Amygdala (tissue), 56 donors: ENCODE measurements around the gene ANXA3.
A peak's percentile ranks its signal among the peaks of the same experiment; 100 is the strongest.

ENCODE experiments used
- DNase-seq, 56 donors: peaks; one replicate each; lab custom pipeline; 2025; lab: John Stamatoyannopoulos, UW

ANXA3 gene

DNA sequence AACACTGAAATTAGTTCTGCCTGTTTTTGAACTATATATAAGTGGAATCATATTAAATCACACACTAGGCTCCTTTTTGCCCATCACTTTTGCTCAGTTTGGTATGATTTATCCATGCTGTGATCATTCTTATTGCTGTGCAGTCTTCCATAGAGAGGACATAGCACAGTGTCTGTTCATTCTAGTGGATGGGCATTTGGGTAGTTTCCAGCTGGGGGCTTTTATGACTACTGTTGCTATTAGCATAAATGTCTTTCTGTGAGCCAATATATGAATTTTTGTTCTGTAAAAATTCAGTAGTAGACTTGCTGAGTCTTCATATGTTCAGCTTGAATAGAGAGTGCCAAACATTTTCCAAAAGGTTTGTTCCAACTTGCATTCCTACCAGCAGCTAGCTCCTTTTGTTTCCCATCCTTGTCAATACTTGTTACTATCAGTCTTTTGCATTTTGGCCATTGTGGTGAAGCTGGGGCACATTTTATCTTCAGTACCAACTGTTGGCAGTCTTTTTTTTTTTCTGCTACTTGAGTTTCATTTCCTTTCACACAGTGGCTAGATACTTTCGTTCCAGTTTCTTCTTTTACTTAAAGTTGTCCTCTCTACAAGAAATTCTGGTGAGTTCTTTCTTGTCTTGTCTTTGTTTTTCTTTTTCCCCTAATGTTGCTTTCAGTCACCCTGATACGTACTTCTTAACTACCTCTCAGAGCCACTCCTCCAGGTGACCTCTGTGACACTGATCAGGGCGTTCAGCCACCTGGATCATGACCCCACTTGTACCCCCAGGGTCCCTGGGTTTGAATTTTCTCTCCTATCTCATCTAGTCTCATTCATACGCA is 87.0 kb downstream of the ANXA3 start:
- DNase-seq: no peak

DNA sequence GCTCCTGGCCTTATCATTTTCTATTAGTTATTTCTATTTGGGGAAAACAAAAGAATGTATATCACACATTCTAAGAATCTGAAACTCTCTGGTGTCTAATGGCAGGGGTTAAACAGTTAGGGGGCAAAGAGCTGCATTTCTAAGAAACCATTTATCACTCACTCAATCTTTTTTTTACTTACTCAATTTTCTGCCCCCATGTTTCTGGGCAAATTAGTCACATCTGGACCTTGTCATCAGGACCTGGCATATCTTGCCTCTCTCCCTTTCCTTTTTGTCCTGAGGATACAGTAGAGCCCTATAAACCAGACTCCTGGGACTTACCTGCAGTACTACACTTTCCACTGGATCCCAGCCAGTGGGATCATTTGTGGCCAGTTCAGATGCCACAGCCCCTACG is 89.1 kb downstream of the ANXA3 start:
- no peak for DNase-seq

DNA sequence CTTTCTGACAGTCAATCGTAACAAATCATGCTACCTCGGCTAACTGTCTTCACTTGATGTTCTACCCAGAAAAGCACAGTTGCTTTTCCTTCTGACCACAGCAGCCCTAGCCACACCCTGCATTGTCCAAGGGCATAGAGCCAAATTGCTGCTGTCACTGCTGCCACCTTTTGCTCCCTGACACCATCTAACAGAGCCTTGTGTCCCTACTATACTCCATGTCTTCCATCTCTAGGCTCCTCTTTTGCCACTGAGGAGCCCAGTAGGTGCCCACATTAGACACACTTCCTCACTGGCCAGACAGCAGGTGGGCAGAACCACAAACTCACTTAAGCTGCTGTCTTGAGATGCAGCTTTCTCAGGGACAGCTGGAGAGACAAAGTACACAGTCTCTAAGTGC is 91.4 kb downstream of the ANXA3 start:
- DNase-seq: peak in 1 of 56 donors; percentile 4

DNA sequence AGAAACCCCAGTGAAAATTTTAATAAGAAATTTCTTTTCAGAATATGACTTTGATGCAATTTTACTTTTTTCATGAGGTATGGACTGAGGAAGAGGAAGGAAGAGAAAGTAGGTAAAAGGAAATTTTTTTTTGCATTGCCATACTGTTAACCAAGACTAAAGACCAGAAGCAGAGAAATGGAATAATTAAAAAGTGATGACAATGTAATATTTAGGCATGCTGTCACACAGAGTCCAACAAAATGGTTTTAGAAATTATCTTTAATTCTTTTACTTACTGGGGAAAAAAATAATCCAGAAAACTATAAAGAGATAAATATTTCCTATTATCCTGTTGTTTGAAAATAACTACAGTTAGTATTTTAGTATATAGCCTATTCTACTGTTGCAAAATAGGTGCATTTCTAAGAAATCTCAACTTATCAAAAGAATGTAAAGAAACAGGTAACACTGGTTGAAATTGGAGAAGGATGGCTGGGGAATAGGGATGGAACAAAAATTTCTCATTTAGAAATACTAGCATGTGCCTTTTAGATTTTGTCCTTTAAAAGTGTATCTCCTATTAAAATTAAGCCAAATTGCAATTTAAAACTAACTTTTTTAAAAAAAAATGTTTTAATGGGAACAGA is 92.6 kb downstream of the ANXA3 start:
- DNase-seq: no peak

DNA sequence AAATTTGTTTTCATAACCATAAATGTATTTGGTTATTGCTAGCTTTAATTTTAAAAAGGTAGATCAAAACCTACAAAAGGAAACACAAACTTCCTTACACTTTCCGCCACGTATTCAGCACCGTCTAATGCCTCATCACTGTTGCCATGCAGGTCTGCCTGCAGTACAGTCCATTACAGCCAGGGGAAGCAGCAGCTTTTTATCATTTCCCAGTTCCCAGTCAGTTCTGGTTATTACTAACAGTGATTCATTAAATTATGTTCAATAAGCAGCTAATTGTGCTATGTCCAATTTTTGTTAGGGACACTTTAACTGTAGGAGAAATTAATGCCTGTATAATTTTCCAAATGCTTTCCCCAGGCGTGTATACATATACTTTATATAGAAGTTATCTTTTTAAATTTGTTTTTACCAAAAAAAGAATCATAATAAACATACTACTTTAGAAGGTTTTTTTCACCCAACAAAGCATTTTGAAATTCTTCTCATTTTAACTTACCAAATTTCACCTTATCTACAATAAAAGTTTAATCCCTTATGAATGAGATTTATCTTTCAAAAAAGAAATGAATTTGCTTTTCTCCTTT is 93.3 kb downstream of the ANXA3 start:
- DNase-seq: peak in 25 of 56 donors; percentile 3 to 73 (median 29)

DNA sequence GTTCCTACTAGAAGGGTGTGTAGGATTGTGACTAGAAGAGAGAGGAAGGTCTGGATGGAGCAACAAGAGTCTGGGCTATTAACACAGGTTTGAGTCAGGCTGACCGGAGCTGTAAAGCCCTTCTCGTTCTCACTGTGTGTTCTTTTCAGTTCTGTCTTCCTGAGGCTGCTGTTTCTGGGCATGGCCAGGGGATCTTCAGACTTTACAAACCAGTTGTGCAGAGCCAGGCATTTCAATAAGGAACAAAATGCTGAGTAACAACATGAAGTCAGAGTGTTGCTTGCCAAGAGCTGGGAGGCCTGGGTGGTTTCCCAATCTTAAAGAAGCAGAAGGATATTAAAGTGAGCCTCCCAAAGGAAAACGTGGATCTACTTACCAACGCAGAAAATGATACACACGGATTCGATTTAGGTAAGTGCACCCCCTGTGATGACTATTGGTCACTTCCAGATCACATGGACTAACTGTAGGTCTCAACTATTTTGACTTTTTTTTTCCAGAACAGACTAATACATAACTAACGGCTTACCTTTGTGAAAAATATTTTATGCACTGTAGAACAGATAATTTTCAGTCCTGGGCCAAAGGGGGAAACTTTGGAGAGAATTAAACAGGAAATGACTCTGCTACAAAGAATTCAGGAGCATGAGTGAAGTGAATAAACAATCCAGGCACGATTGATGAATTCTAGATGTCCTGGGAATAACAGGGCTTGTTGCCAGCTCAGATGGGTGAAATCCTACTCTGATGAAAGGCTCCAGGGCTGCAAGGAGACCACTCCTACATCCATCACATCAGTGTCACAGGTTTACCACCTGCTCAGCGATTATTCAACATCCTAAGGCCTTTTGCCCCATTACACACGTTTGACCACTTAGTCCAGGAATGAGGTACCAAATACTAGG is 94.5 kb downstream of the ANXA3 start:
- peak in 40 of 56 donors; percentile 3 to 75 (median 30) for DNase-seq

DNA sequence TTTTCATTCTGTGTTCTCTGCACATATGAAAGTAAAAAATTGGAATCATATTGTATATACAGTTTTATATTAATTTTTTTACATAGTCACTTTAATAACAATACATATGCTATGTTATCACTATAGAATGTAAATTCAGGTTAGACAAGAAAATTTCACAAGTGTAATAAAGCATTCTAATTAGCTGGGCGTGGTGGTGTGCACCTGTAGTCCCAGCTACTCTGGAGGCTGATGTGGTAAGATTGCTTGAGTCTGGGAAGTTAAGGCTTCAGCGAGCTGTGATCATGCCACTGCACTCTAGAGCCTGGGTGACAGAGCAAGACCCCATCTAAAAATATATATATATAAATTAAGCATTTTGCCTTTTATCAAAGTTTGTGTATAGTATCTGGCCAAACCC is 95.7 kb downstream of the ANXA3 start:
- DNase-seq: no peak

DNA sequence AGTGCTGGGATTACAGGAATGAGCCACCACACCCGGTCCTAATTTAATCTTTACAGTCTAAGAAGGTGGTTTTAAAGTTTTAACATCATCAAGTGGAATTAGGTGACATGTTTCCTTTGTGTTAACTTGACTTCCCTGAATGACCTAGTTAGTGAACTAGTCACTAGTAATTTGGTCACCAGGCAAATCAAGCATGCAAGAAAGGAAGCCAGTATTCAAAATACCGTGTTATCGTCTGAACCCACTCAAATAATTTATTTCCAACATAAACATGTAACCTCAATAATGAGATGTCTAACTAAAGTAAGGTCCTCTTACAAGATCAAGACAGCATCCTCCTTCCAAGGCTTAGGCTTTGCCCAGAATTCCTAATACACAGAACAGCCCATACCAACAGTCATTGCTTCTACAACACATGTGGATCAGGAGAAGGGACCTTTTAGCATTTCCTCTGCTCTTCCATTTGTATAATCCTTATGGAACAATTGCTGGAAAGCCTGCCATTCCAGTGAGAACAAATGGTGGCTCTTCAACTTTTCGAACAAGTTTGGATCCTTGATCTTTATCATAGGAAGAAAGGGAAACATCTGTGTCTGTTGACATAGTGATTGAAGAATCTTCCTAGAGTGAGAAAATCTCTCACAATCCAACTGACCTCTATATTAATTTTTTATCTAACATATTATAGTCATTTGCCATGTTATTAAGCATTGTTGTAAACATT is 97.2 kb downstream of the ANXA3 start:
- DNase-seq: no peak

DNA sequence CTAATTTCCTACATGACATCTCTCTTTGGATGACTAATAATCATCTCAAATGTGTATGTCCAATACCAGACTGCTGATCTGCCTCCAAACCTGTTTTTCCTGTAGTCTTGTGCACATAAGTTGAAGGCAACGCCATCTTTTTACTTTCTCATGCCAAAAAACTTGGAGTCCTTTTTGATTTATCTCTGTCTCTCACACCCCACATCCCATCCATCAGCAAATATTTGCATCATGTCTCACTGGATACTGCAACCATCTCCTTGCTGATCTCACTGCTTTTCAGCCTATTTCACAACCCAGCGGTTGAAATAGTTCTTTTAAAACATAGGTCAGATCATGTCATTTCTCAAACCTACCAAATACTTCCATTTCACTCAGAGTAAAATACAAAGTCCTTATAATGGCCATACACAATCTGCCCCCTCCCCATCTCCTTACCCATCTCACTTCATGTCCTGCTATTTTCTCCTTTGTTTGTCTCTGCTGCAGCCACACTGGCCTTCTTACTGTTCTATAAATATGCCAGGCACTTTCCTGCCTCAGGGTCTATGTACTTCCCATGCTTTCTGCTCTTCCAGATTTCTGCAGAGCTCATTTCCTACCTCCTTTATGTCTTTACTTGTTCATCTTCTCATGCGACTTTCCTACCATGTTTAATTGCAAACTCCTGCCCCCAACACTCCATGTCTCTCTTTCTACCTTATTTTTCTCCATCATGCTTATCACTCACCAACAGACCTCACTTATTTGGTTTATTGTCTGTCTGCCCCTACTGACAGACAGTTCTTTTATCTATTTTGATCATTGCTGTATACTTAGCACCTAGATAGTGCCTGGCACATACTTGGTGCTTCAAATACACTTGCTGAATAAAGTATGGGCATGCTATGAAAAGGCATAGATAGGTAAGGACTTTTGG is 98.8 kb downstream of the ANXA3 start:
- no peak for DNase-seq

DNA sequence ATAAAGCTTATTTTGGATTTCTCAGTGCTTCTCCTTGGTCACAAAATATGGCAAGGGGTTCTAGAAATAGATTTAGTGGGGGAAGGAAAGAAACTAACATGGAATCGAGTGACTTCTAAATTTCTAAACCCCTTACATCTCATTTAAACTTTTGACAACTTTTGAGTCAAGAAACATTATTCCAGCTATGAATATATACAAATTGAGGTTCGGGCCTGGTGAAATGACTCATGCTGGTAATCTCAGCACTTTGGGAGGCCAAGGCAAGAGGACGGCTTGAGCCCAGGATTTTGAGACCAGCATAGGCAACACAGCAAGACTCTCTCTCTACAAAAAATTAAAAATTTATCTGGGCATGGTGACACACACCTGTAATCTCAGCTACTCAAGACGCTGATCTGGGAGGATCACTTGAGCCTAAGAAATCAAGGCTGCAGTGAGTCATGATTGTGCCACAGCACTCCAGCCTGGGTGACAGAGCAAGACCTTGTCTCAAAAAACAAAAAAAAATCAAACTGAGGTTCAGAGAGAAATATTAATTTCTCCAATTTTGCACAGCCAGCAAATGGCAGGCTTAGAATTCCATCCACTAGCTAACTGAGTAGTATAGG is 99.8 kb downstream of the ANXA3 start:
- no peak for DNase-seq

DNA sequence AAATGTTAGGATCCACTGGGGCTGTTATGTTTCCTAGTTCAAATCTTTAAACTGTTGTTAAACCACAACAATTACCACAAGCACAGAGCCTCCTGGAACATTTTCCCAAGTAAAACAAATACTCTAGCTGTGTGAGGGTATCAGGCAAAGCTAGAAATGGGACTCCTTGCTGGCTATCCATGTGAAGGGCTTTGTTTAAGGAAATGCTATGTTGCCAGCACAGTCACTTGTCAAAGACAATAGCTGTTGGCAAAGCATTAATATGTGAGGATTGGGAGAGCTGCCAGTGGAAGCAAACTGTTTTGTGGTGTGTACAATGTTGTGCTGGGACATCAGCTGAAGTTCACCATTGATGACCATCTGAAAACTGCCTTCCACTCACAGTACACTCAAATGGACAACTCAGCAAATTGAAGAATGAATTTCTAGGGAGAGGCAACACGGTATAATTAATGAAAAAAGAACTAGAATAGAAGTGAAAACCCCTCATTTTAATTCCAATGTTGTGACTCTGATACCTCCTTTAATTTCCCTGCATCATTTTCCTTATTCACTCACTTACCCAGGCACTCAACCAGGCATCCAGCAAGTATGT is 100.8 kb downstream of the ANXA3 start:
- DNase-seq: peak in 44 of 56 donors; percentile 2 to 83 (median 50)

DNA sequence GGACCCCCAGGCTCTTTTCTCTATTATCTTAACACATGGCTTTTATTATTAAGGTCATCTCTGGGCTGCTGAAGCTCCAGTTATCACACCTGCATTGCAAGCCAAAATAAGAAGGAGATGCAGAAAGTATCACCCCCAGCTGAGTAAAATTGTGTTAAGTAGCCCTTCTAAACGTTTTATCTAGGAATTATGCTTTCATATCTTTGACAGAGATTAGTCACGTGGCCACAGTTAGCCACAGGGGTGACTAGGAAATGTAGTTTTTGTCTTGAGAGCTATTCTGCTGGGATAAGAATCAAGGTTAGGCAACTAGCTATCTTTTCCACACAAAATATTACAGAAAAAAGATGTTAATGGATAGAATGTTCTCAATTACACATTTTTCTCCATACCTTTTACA is 102.1 kb downstream of the ANXA3 start:
- DNase-seq: no peak

DNA sequence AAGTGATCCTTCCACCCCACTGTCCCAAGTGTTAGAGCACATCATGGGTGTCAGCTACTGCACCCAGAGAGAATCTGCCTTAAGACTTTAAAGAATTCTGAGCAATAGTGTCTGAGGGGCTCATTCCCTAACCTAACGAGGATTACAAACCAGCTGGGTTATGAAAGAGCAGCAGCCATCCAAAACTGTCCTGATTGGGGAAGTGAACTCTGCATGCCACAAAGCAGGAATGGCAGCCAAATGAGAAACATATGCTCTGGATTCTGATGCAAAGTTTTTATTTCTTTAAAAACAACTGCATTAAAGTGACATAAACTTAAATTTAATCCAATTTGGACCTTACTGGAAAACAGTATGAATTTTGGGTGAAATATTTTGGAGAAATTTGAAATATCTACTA is 103.2 kb downstream of the ANXA3 start:
- no peak for DNase-seq

DNA sequence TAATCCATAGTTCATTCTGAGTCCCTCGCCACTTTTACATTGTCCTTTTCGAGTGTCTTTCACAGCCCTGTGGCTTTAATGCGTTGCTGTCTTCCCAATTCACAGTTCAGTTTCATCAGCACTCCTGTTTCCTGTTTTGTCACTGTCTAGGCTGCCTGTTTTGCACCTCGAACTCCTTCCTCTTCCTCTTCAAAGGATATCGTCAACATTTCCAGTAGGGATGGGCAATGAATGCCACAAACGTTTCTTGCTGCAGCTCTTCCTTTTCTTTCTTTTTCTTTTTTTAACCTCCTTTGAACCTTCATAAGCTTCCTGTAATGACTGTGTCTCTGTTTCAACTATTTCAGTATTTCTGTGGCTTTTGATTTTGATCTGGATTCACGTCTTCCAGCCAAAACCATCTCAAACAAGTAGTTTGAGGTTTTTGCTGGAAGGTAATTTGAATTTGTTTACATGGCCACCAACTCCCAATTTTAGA is 105.4 kb downstream of the ANXA3 start:
- peak in 5 of 56 donors; percentile 7 to 31 (median 20) for DNase-seq

DNA sequence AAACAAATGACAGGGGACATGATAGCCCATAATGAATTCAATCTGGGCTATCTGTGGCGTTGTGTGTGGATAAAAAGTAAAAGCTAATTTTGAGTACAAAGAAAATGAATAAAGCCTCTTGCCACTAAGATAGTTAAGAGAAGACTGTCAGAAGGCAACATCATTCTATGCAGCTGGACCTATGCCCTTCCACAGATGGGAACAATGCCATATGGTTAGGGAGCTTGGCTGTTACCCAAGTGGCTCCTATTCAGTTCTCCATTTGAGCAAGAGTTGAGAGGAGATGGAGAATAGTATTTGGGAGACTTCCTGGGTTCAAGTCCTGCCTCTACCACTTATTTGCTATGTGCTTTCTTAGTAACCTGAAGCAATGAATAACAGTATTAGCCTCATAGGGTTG is 107.7 kb downstream of the ANXA3 start:
- no peak for DNase-seq

DNA sequence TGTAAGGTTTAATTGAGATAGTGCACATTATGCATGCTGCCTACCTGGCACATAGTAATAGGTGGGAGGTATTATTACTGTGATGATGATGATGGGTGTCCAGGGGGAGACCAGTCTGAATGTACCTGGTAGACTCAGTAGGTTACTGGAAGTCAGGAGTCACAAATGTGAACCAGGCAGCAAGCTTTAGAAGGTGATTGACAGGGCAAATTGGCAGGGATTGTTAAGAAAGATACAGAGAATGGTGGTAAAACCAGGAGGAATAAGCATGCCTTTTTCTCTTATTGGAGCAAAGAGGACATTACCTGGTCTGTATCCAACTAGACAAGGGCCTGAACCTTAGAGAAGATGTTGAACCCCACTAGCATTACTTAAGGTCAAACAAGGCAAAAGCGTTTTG is 108.1 kb downstream of the ANXA3 start:
- no peak for DNase-seq
